Activated naive CD4-positive, alpha-beta T cell treated with anti-CD3 and anti-CD28 coated beads, Interleukin-2, amount 50 U/mL, for 24 hours (primary cell): ENCODE data around the gene PRKG1.
"Not testable (repeated sequence)": the region's sequence is repeated elsewhere in the genome, so short reads cannot be mapped to it uniquely, and the experiment has no call there.

Experiments used
- H3K27ac Mint-ChIP-seq: one replicate; pipeline ENCODE4 v1.8.0; 2021; ENCODE audit warnings: mild to moderate bottlenecking, mixed read lengths
- H3K27me3 Mint-ChIP-seq: one replicate; pipeline ENCODE4 v1.8.0; 2021; ENCODE audit warnings: mixed read lengths
- H3K36me3 Mint-ChIP-seq: one replicate; pipeline ENCODE4 v1.8.0; 2021; ENCODE audit warnings: mixed read lengths
- H3K4me1 Mint-ChIP-seq: one replicate; pipeline ENCODE4 v1.8.0; 2021; ENCODE audit warnings: mixed read lengths
- H3K4me3 Mint-ChIP-seq: one replicate; pipeline ENCODE4 v1.8.0; 2021; ENCODE audit warnings: mild to moderate bottlenecking, mixed read lengths
- H3K9me3 Mint-ChIP-seq: one replicate; pipeline ENCODE4 v1.8.0; 2021; ENCODE audit warnings: mixed read lengths

Gene PRKG1

GRCh38 chr10:51544933-51545332 is 470.6 kb downstream of the PRKG1 start:
- Mint-ChIP-seq H3K27me3 (no peaks in the 10 kb centered on the region), H3K4me1 (no peaks in the 10 kb centered on the region), H3K27ac (no peak overlapping the region), H3K9me3 (no peaks in the 10 kb centered on the region), H3K36me3 (no peaks in the 10 kb centered on the region), H3K4me3 (no peak overlapping the region)

GRCh38 chr10:51547941-51548340 is 473.7 kb downstream of the PRKG1 start:
- Mint-ChIP-seq H3K4me3 (no peak overlapping the region), H3K36me3 (no peaks in the 10 kb centered on the region), H3K27me3 (no peaks in the 10 kb centered on the region), H3K4me1 (no peaks in the 10 kb centered on the region), H3K27ac (no peak overlapping the region), H3K9me3 (no peaks in the 10 kb centered on the region)

GRCh38 chr10:51552879-51553278 is 478.6 kb downstream of the PRKG1 start:
- no peak overlapping the region for H3K27ac Mint-ChIP-seq
- H3K36me3 Mint-ChIP-seq, result no peaks in the 10 kb centered on the region
- H3K9me3 Mint-ChIP-seq, result no peaks in the 10 kb centered on the region
- peaks cover 4% of the 10 kb centered on the region for H3K27me3 Mint-ChIP-seq
- H3K4me3 Mint-ChIP-seq, result no peak overlapping the region
- no peaks in the 10 kb centered on the region for H3K4me1 Mint-ChIP-seq

GRCh38 chr10:51564896-51565510 is 490.7 kb downstream of the PRKG1 start:
- no peaks in the 10 kb centered on the region for H3K36me3 Mint-ChIP-seq
- H3K4me1 Mint-ChIP-seq, result no peaks in the 10 kb centered on the region
- H3K27me3 Mint-ChIP-seq, result no peaks in the 10 kb centered on the region
- no peak overlapping the region for H3K4me3 Mint-ChIP-seq
- H3K27ac Mint-ChIP-seq, result no peak overlapping the region
- no peaks in the 10 kb centered on the region for H3K9me3 Mint-ChIP-seq

- H3K27ac Mint-ChIP-seq, result no peak overlapping the region
- H3K9me3 Mint-ChIP-seq, result no peaks in the 10 kb centered on the region
- H3K4me3 Mint-ChIP-seq, result no peak overlapping the region
- no peaks in the 10 kb centered on the region for H3K36me3 Mint-ChIP-seq
- H3K4me1 Mint-ChIP-seq, result no peaks in the 10 kb centered on the region
- no peaks in the 10 kb centered on the region for H3K27me3 Mint-ChIP-seq
Observed at GRCh38 chr10:51567271-51567670, 493.0 kb downstream of the PRKG1 start.

- H3K27ac Mint-ChIP-seq, result no peak overlapping the region
- H3K9me3 Mint-ChIP-seq, result no peaks in the 10 kb centered on the region
- no peaks in the 10 kb centered on the region for H3K27me3 Mint-ChIP-seq
- H3K4me1 Mint-ChIP-seq, result no peaks in the 10 kb centered on the region
- H3K36me3 Mint-ChIP-seq, result no peaks in the 10 kb centered on the region
- no peak overlapping the region for H3K4me3 Mint-ChIP-seq
Observed at GRCh38 chr10:51569467-51569866, 495.2 kb downstream of the PRKG1 start.

- Mint-ChIP-seq H3K4me3 (no peak overlapping the region), H3K36me3 (no peaks in the 10 kb centered on the region), H3K27ac (no peak overlapping the region), H3K9me3 (no peaks in the 10 kb centered on the region), H3K4me1 (no peaks in the 10 kb centered on the region), H3K27me3 (no peaks in the 10 kb centered on the region)
Observed at GRCh38 chr10:51574248-51575048, 500.2 kb downstream of the PRKG1 start.

- not testable (repeated sequence) for H3K27me3 Mint-ChIP-seq, H3K36me3 Mint-ChIP-seq, H3K9me3 Mint-ChIP-seq, H3K4me1 Mint-ChIP-seq, H3K4me3 Mint-ChIP-seq, H3K27ac Mint-ChIP-seq
Observed at GRCh38 chr10:51581196-51581595, 506.9 kb downstream of the PRKG1 start.

- H3K4me3 Mint-ChIP-seq, result no peak overlapping the region
- peaks cover 2% of the 10 kb centered on the region for H3K27me3 Mint-ChIP-seq
- H3K9me3 Mint-ChIP-seq, result no peaks in the 10 kb centered on the region
- no peaks in the 10 kb centered on the region for H3K36me3 Mint-ChIP-seq
- no peaks in the 10 kb centered on the region for H3K4me1 Mint-ChIP-seq
- no peak overlapping the region for H3K27ac Mint-ChIP-seq
Observed at GRCh38 chr10:51583976-51584375, 509.7 kb downstream of the PRKG1 start.

- Mint-ChIP-seq H3K4me3 (no peak overlapping the region), H3K36me3 (no peaks in the 10 kb centered on the region), H3K9me3 (no peaks in the 10 kb centered on the region), H3K27me3 (no peaks in the 10 kb centered on the region), H3K27ac (no peak overlapping the region), H3K4me1 (no peaks in the 10 kb centered on the region)
Observed at GRCh38 chr10:51585742-51586141, 511.5 kb downstream of the PRKG1 start.

GRCh38 chr10:51588984-51589383 is 514.7 kb downstream of the PRKG1 start:
- no peaks in the 10 kb centered on the region for H3K9me3 Mint-ChIP-seq
- H3K4me1 Mint-ChIP-seq, result no peaks in the 10 kb centered on the region
- no peak overlapping the region for H3K4me3 Mint-ChIP-seq
- no peaks in the 10 kb centered on the region for H3K27me3 Mint-ChIP-seq
- H3K36me3 Mint-ChIP-seq, result no peaks in the 10 kb centered on the region
- H3K27ac Mint-ChIP-seq, result no peak overlapping the region

GRCh38 chr10:51590818-51591217 is 516.5 kb downstream of the PRKG1 start:
- H3K9me3 Mint-ChIP-seq, result no peaks in the 10 kb centered on the region
- H3K27me3 Mint-ChIP-seq, result no peaks in the 10 kb centered on the region
- H3K4me3 Mint-ChIP-seq, result no peak overlapping the region
- H3K27ac Mint-ChIP-seq, result no peak overlapping the region
- no peaks in the 10 kb centered on the region for H3K36me3 Mint-ChIP-seq
- no peaks in the 10 kb centered on the region for H3K4me1 Mint-ChIP-seq

GRCh38 chr10:51596695-51597094 is 522.4 kb downstream of the PRKG1 start:
- Mint-ChIP-seq H3K27ac (no peak overlapping the region), H3K4me3 (no peak overlapping the region), H3K36me3 (no peaks in the 10 kb centered on the region), H3K4me1 (no peaks in the 10 kb centered on the region), H3K27me3 (no peaks in the 10 kb centered on the region), H3K9me3 (no peaks in the 10 kb centered on the region)

- Mint-ChIP-seq H3K4me3 (no peak overlapping the region), H3K36me3 (no peaks in the 10 kb centered on the region), H3K27ac (no peak overlapping the region), H3K4me1 (no peaks in the 10 kb centered on the region), H3K27me3 (no peaks in the 10 kb centered on the region), H3K9me3 (no peaks in the 10 kb centered on the region)
Observed at GRCh38 chr10:51599647-51600046, 525.4 kb downstream of the PRKG1 start.

- no peaks in the 10 kb centered on the region for H3K4me1 Mint-ChIP-seq
- no peak overlapping the region for H3K27ac Mint-ChIP-seq
- no peaks in the 10 kb centered on the region for H3K9me3 Mint-ChIP-seq
- H3K36me3 Mint-ChIP-seq, result no peaks in the 10 kb centered on the region
- H3K4me3 Mint-ChIP-seq, result no peak overlapping the region
- no peaks in the 10 kb centered on the region for H3K27me3 Mint-ChIP-seq
Observed at GRCh38 chr10:51602326-51602725, 528.0 kb downstream of the PRKG1 start.

GRCh38 chr10:51604579-51604978 is 530.3 kb downstream of the PRKG1 start:
- Mint-ChIP-seq H3K4me1 (no peaks in the 10 kb centered on the region), H3K27me3 (no peaks in the 10 kb centered on the region), H3K36me3 (no peaks in the 10 kb centered on the region), H3K9me3 (no peaks in the 10 kb centered on the region), H3K27ac (no peak overlapping the region), H3K4me3 (no peak overlapping the region)
